ENCODE results near the gene BMAL1.

- TF ChIP-seq POLR2A (IDR thresholded peaks at IDR 0.05): no peak
- TF ChIP-seq POLR2AphosphoS5 (IDR thresholded peaks at IDR 0.05): no peak
- TF ChIP-seq CTCF (IDR thresholded peaks at IDR 0.05): no peak
Measured at GRCh38 chr11:13233173-13233745, 44.3 kb upstream of the BMAL1 start.

All from sigmoid colon (tissue), 4 donors.